Esophagus (tissue), 2 donors: ENCODE measurements around the gene ATAD3A. TPM values are rescaled to one million over a fixed set of nuclear protein-coding genes. Genes with fewer than 3 reads are reported as not detected.
"Not testable (repeated sequence)": the region's sequence is repeated elsewhere in the genome, so short reads cannot be mapped to it uniquely, and the experiment has no call there.

Experiments
- H3K27ac ChIP-seq, 2 donors: one replicate each; pipeline ENCODE4 v1.5.1; 2013; ENCODE audit warnings: low read depth in 2 of 2, mild to moderate bottlenecking in 2 of 2, inconsistent platforms in 1 of 2, low read length in 1 of 2, moderate library complexity in 1 of 2
- H3K27me3 ChIP-seq, 2 donors: one replicate each; pipeline ENCODE4 v1.6.1; 2013; ENCODE audit warnings: low read length in 2 of 2, control low read depth in 1 of 2, mild to moderate bottlenecking in 1 of 2; ENCODE audit not compliant: insufficient read depth in 2 of 2, control insufficient read depth in 1 of 2
- H3K36me3 ChIP-seq, 2 donors: one replicate each; pipeline ENCODE4 v1.6.1; 2013; ENCODE audit warnings: low read length in 1 of 2; ENCODE audit not compliant: control insufficient read depth in 2 of 2, insufficient read depth in 2 of 2
- H3K4me1 ChIP-seq, 2 donors: one replicate each; pipeline ENCODE4 v1.6.1; 2013; ENCODE audit warnings: low read length in 1 of 2; ENCODE audit not compliant: control insufficient read depth in 2 of 2, insufficient read depth in 2 of 2
- H3K4me3 ChIP-seq, 2 donors: one replicate each; pipeline ENCODE4 v1.5.1; 2013; ENCODE audit warnings: low read length in 2 of 2, mild to moderate bottlenecking in 2 of 2, low read depth in 1 of 2, moderate library complexity in 1 of 2
- H3K9me3 ChIP-seq, 2 donors: one replicate each; pipeline ENCODE4 v1.6.1; 2013; ENCODE audit warnings: mild to moderate bottlenecking in 2 of 2, low read depth in 1 of 2, low read length in 1 of 2, moderate library complexity in 1 of 2; ENCODE audit not compliant: control insufficient read depth in 2 of 2, insufficient read depth in 1 of 2
- WGBS, 2 donors: extraction: QIAGEN DNeasy Blood & Tissue Kit; methylation state at CpG; one replicate each; pipeline ENCODE4 v1.1.7; 2013; 5-methylcytosine and 5-hydroxymethylcytosine counted together
- polyA plus RNA-seq, 2 donors: library from polyadenylated mRNA; stranded (reverse); fragments of 200-250 nt; gene quantifications; one replicate each; pipeline ENCODE4 v1.2.3, GENCODE V29; 2013
- donor health status: healthy with polysubstance abuse.
- donor health status: Bipolar disorder and iron deficiency.

The ATAD3A gene
- polyA plus RNA-seq, 2 donors, result 25.4 to 26.1 TPM

DNA sequence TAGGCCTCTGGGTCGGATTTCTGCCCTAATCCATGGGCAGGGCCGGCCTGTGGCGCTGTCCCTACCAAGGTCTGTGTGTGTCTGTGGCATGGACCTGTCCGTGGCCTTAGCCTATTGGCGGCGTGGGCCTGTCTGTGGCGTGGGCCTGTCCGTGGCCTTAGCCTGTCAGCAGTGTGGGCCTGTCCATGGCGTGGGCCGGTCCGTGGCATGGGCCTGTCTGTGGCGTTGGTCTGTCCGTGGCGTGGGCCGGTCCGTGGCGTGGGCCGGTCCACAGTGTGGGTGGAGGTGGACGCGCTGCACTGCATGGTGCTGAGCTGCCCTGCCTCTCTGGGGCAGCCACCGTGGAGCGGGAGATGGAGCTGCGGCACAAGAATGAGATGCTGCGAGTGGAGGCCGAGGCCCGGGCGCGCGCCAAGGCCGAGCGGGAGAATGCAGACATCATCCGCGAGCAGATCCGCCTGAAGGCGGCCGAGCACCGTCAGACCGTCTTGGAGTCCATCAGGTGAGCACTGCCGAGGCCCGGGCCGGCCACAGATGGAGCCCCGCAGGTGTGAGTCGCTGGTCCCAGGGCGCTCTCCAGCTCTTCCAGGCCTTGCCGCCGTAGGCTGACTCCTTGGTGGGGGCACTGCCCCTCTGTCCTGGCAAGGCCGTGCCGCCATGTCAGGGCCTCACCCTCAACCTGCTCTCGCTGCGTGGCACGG, 8.0 kb downstream of the ATAD3A start:
- H3K27me3 ChIP-seq, H3K4me3 ChIP-seq, H3K4me1 ChIP-seq, H3K27ac ChIP-seq, H3K9me3 ChIP-seq: not testable (repeated sequence)
- WGBS, 2 donors, result 97% methylated on average over 37 to 51 of the region's 51 CpGs
- peaks cover 0 to 39% of the 10 kb centered on the region in 2 donors for H3K36me3 ChIP-seq

DNA sequence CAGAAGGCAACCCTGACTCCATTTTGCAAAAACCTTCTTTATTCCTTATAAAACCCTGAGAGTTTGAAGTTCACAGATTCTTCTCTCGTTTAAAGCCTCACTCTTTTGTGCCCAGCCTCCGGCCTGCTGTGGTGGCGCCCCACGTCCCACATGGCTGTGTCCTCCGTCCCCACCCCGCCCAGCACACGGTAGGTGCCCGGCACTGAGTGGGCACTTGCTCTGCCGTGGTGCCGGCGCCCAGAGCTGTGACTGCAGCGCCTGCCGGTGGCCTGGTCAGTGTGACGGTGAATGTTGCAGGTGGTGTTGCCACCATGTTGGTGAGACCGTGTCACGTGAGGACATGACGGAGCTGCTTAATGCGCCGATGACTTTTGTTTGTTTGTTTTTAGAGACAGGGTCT, 9.4 kb downstream of the ATAD3A start:
- Histone ChIP-seq H3K36me3 (peaks cover 0 to 41% of the 10 kb centered on the region in 2 donors), H3K4me1 (no peaks in the 10 kb centered on the region), H3K9me3 (no peaks in the 10 kb centered on the region), H3K27ac (no peak overlapping the region), H3K27me3 (no peaks in the 10 kb centered on the region), H3K4me3 (no peak overlapping the region)
- WGBS, 2 donors, result 96 to 97% methylated on average over 19 of the region's 19 CpGs

- H3K27ac ChIP-seq, H3K9me3 ChIP-seq, H3K4me3 ChIP-seq, H3K4me1 ChIP-seq, H3K27me3 ChIP-seq: not testable (repeated sequence)
- 94 to 95% methylated on average over 25 to 30 of the region's 30 CpGs for WGBS, 2 donors
- peaks cover 4 to 46% of the 10 kb centered on the region in 2 donors for H3K36me3 ChIP-seq
Observed at GRCh38 chr1:1522536-1522935, 10.6 kb downstream of the ATAD3A start.

GRCh38 chr1:1523226-1523625, 11.3 kb downstream of the ATAD3A start:
- H3K36me3 ChIP-seq, result peaks cover 4 to 45% of the 10 kb centered on the region in 2 donors
- whole genome bisulfite sequencing, 2 donors, result 94 to 95% methylated on average over 28 to 31 of the region's 31 CpGs
- H3K27ac ChIP-seq, H3K27me3 ChIP-seq, H3K9me3 ChIP-seq, H3K4me3 ChIP-seq, H3K4me1 ChIP-seq: not testable (repeated sequence)

GRCh38 chr1:1523651-1524050, 11.7 kb downstream of the ATAD3A start:
- not testable (repeated sequence) for H3K4me3 ChIP-seq, H3K27me3 ChIP-seq, H3K27ac ChIP-seq, H3K4me1 ChIP-seq, H3K9me3 ChIP-seq
- 92 to 93% methylated on average over 17 of the region's 17 CpGs for WGBS, 2 donors
- H3K36me3 ChIP-seq, result peaks cover 4 to 43% of the 10 kb centered on the region in 2 donors

GRCh38 chr1:1524750-1525383, 12.9 kb downstream of the ATAD3A start:
- H3K36me3 ChIP-seq, result peaks cover 4 to 45% of the 10 kb centered on the region in 2 donors
- not testable (repeated sequence) for H3K27ac ChIP-seq, H3K27me3 ChIP-seq, H3K4me1 ChIP-seq, H3K9me3 ChIP-seq, H3K4me3 ChIP-seq
- WGBS, 2 donors, result 90 to 94% methylated on average over 24 to 26 of the region's 30 CpGs

DNA sequence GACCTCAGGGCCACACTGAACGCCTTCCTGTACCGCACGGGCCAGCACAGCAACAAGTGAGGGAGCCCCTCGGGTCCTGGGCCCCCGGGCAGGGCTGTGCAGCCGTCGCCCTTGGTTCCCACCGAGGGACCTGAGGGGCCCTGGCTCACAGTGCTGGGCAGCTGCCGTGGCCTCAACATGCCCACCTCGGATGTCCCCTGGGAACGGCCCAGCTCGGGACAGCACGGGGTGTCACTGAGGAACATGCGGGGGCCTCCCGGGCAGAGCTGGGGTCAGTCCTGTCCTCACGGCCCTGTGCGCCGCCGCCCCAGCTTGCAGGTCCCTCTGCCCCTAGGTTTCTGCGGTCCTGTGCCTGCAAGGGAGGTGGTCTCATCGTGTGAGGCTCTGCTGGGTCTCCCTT, 14.5 kb downstream of the ATAD3A start:
- not testable (repeated sequence) for H3K27ac ChIP-seq, H3K27me3 ChIP-seq, H3K4me3 ChIP-seq, H3K4me1 ChIP-seq, H3K9me3 ChIP-seq
- WGBS, 2 donors, result 89 to 96% methylated on average over 3 to 20 of the region's 21 CpGs
- H3K36me3 ChIP-seq, result peaks cover 4 to 35% of the 10 kb centered on the region in 2 donors

GRCh38 chr1:1527092-1527816, 15.3 kb downstream of the ATAD3A start:
- Histone ChIP-seq H3K36me3 (peaks cover 4 to 35% of the 10 kb centered on the region in 2 donors), H3K4me3 (no peak overlapping the region), H3K9me3 (no peaks in the 10 kb centered on the region), H3K27me3 (no peaks in the 10 kb centered on the region), H3K27ac (no peak overlapping the region), H3K4me1 (no peaks in the 10 kb centered on the region)
- 92 to 94% methylated on average over 29 to 31 of the region's 31 CpGs for WGBS, 2 donors

- H3K4me1 ChIP-seq, result no peaks in the 10 kb centered on the region
- WGBS, 2 donors, result 86 to 88% methylated on average over 37 of the region's 37 CpGs
- no peak overlapping the region for H3K4me3 ChIP-seq
- peaks cover 4 to 26% of the 10 kb centered on the region in 2 donors for H3K36me3 ChIP-seq
- H3K27ac ChIP-seq, result no peak overlapping the region
- H3K27me3 ChIP-seq, result no peaks in the 10 kb centered on the region
- peaks cover 0 to 3% of the 10 kb centered on the region in 2 donors for H3K9me3 ChIP-seq
Observed at GRCh38 chr1:1528301-1529267, 16.6 kb downstream of the ATAD3A start.
